MM.1S (cell line): Measurements from ENCODE around the gene BACH2.

ENCODE experiments used
- EZH2 ChIP-seq: fragments of 300-600 bp; sonication (generic); optimal IDR thresholded peaks from 2 replicates; pipeline ENCODE3; 2017; ENCODE audit warnings: low read depth, mild to moderate bottlenecking, antibody characterized with exemption, low read length, mixed read lengths
- EZH2phosphoT487 ChIP-seq: fragments of 300-600 bp; sonication (generic); IDR thresholded peaks from 2 replicates; pipeline ENCODE4 v1.6.1; 2018; ENCODE audit warnings: antibody characterized with exemption, low read length

DNA sequence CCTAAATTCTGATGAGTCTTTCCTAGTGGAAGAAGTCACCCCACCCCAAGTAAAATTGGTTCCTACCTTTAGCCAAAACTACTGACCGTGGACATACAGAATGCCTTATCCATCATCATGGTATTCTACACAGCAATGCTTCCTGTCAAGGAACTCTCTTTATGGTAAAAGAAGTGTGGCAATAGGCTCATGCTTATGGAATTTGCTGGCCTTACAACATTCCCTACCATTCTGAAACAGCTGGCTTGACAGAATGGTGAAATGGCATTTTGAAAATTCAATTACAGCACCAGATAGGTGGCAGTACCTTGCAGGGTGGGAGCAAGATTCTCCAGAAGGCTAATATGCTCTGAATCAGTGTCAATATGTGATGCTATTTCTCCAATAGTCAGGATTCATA, 41.8 kb upstream of the BACH2 start:
- TF ChIP-seq EZH2, result no peak
- no peak for TF ChIP-seq EZH2phosphoT487
